Muscle of arm (tissue), 14 donors: ENCODE measurements around the gene DLEC1. TPM values are rescaled to one million over a fixed set of nuclear protein-coding genes. Genes with fewer than 3 reads are reported as not detected.

Experiments
- DNase-seq: peaks from one replicate; pipeline ENCODE4 v3.0.0-alpha.2; 2013
- long read RNA-seq, 11 donors: transcript quantifications; one replicate each; lab custom pipeline, GENCODE V29; 2026
- polyA plus RNA-seq, 12 donors: library from polyadenylated mRNA; unstranded; fragments of 120-200 nt; gene quantifications; one replicate each; pipeline ENCODE4 v1.2.1, GENCODE V29; 2013; ENCODE audit not compliant: insufficient read length in 12 of 12

The DLEC1 gene
- 1 to 10 TPM in 1 of 12 donors, under 1 TPM in 9, not detected in 2; 0.14 to 1.1 (median 0.49) TPM for polyA plus RNA-seq
- long read RNA-seq, donor 1, partial matches to known transcripts: 152 of 152 reads
- long read RNA-seq, donor 1, other reads (novel, unspliced or antisense): 0 of 152 reads
- long read RNA-seq, donor 2, partial matches to known transcripts: 16 of 16 reads
- long read RNA-seq, donor 2, other reads (novel, unspliced or antisense): 0 of 16 reads
- long read RNA-seq, donor 3, partial matches to known transcripts: 5 of 5 reads
- long read RNA-seq, donor 3, other reads (novel, unspliced or antisense): 0 of 5 reads
- long read RNA-seq, donor 4: 0 reads
- long read RNA-seq, donor 5, partial matches to known transcripts: 39 of 39 reads
- long read RNA-seq, donor 5, other reads (novel, unspliced or antisense): 0 of 39 reads
- long read RNA-seq, donor 6: 0 reads
- long read RNA-seq, donor 7: 0 reads
- long read RNA-seq, donor 8: 0 reads
- long read RNA-seq, donor 9: 0 reads
- long read RNA-seq, donor 10, partial matches to known transcripts: 0 of 10 reads
- long read RNA-seq, donor 10, other reads (novel, unspliced or antisense): 10 of 10 reads
- long read RNA-seq, donor 11, partial matches to known transcripts: 20 of 20 reads
- long read RNA-seq, donor 11, other reads (novel, unspliced or antisense): 0 of 20 reads

GRCh38 chr3:38039101-38039898 is at the start of gene DLEC1:
Gene DLEC1 (plus strand): TSS chr3:38039208. CDS start chr3:38039226, 18 bp downstream.
- peak; percentile 68 for DNase-seq

DNA sequence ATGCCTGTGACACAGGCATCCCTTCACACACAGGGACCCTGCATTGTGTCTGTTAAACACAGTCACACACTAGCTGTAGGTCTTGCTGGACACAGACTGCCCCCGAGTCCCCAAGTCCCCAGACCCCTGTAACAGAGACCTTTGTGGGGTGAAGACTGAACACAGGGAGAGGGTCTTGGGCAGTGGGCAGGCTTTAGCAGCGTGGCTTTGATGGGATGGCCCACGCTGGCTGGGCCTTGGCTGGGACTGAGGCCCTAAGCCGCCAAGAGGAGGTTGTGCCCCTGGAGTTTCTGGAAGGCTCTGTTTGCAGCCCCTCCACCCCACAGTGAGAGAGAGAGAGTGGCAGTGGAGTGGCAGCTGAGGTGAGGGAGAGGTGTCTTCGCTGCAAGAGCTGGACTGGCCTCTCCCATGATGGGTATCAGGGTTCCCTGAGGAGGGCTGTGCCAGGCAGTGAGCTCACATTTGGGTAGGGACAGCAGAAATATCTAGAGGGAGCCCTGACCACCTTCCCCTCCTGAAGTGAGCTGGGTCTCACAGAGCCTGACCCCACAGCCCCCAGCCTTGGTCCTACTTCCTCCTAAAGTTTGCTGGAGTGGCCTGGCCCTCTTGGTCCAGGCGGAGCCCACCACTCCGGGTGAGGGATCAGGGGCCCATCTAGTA is 49.1 kb upstream of the DLEC1 start:
- no peak for DNase-seq

DNA sequence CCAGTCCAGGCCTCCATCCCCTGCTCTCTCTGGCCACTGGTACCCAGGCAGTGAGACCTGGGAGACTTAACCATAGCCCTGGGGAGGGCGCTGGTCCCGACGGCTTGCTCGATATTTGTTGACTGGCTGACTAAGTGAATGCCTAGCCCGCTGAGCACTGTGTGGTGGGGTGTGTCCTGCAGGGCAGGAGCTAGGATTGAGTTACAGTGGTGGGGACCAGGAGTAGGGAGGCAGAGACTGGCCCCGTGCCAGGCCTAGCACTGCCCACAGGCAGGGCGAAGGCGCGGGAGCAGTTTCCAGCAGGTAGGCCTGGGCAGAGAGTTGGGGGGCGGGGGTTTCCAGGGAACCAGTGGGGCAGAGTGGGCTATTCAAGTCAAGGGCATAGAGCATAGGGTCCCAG is 48.5 kb upstream of the DLEC1 start, which contains the start of gene VILL:
VILL (plus strand) TSS at position 260 of the 400 bp plus-strand sequence. CDS start 2,887 bp downstream, outside the sequence.
- DNase-seq: no peak

DNA sequence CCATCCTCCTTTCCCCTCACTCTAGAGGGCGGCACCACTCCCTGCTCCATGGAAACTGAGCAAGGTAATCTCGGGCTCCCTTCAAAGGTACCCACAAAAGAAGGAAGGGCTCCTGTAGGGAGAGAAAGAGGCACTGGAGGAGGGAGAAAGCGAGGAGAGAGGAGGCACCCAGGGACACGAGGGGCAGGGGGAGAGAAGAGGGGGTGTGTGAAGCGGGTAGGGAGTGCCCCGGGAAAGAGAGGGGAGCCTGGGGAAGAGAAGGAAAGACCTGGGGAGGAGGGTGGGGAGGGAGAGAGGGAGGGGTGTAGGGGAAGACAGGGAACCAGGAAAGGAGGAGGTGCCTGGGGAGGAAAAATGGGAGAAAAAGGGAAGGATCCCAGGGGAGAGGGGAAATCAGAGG is 47.9 kb upstream of the DLEC1 start:
- no peak for DNase-seq

DNA sequence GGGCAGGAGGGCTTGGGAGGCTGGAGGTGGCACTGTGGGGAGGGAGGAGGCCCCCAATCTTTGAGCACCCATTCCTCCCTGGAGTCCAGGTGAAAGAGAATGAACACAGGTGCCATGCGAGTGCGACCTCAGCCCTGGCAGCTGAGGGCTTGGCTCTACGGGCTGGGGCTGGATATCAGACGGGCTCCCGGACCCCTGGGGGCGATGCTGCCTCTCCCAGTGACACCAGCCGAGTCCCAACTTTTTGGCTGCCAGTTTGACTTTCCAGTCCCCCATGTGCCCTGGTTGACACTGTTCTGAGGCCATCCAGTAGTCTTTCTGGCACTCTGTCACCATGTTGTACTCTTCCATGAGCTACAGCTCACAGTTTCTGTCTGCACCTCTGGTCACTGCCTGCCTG is 47.2 kb upstream of the DLEC1 start:
- DNase-seq: no peak

DNA sequence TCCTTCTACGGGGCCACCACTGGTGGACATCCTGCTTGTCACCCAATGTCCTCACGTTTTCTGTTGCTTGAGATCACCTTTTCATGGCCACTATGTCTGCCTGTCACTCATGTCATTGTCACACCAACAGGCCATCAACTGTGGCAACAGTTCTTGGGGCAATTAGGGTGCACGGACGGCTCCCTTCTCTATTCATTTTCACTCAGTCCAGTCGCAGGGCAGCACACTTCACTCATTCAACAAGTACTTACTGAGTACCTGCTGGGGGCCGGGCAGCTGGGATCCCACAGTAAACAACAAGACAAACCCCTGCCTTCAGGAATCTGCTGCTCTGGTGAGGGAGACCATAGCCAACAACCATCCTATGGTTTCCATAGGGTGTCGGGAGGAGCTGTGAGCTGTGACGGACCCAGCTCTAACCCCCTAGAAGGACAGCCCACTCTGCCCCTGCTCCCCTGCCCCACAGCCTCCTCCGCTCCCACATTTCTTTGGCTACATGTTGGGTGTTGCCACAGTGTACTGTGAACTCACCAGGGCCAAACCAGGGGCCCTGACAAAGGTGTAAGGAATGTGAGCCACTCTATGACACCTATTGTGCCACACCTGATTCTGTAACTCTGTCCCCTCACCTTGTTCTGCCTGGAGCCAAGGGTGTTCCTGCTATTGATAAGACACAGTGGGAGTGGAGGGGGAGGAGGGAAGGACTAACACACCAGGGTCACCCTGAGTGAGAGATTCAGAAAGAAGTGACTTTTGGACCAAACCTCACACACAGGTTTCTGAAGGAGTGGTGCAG is 46.5 kb upstream of the DLEC1 start:
- no peak for DNase-seq

DNA sequence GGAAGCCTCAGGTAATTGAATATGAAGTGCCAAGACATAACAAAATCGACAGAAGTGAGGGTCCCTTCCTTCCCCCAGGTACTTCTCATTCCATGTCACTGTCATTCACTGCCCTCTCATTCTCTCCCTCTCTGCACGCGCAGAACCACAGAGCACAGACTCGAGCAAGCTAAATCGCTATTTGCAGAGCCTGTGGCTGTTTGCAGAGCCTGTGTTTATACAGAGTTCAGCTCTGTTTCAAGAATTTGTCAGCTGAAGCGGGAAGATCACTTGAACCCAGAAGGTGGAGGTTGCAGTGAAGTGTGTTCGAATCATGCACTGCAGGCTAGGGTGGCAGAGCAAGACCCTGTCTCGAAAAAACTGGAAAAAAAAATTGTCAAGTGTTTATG is 45.9 kb upstream of the DLEC1 start:
- DNase-seq: no peak

- no peak for DNase-seq
Measured at GRCh38 chr3:37993460-37993819, 45.6 kb upstream of the DLEC1 start.

GRCh38 chr3:37993820-37994638 is 45.0 kb upstream of the DLEC1 start:
- DNase-seq: peak; percentile 76

DNA sequence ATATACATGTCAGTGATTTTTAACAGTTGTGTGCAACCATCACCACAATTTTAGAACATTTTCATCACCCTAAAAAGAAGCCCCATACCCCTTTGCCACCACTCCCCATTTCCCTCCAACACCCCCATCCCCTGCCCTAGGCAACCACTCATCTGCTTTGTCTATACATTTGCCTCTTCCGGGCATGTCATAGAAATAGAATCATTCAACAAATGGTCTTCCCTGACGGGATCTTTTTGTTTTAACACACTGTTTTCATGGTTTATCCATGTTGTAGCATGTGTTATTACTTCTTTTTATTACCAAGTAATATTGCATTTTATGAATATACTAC is 44.4 kb upstream of the DLEC1 start:
- no peak for DNase-seq

- no peak for DNase-seq
Measured at GRCh38 chr3:37995652-37996641, 43.1 kb upstream of the DLEC1 start.

GRCh38 chr3:37996785-37997301 is 42.2 kb upstream of the DLEC1 start:
- peak; percentile 77 for DNase-seq

GRCh38 chr3:37997342-37997741 is 41.7 kb upstream of the DLEC1 start:
- no peak for DNase-seq

- no peak for DNase-seq
Measured at GRCh38 chr3:37997791-37998370, 41.1 kb upstream of the DLEC1 start.

GRCh38 chr3:37999836-38000235 is 39.2 kb upstream of the DLEC1 start:
- no peak for DNase-seq

GRCh38 chr3:38000242-38000916 is 38.6 kb upstream of the DLEC1 start:
- no peak for DNase-seq

GRCh38 chr3:38000965-38001455 is 38.0 kb upstream of the DLEC1 start:
- no peak for DNase-seq
